Effector memory CD4-positive, alpha-beta T cell (primary cell): ENCODE results near the gene BRD1.
"Not testable (repeated sequence)": the region's sequence is repeated elsewhere in the genome, so short reads cannot be mapped to it uniquely, and the experiment has no call there.

ENCODE experiments used
- DNase-seq, 3 donors: peaks; one replicate each; pipeline ENCODE4 v3.0.0-alpha.2; 2020
- H3K27ac ChIP-seq: 2 replicates; pipeline ENCODE4 v1.7.0; 2013; ENCODE audit warnings: mild to moderate bottlenecking, low read length, moderate library complexity; ENCODE audit not compliant: insufficient read depth, poor library complexity, severe bottlenecking
- H3K27me3 ChIP-seq: replicated peaks from 2 replicates; pipeline ENCODE4 v1.7.0; 2013; ENCODE audit warnings: mild to moderate bottlenecking, low read length; ENCODE audit not compliant: insufficient read depth, control insufficient read depth, poor library complexity, severe bottlenecking
- H3K36me3 ChIP-seq: 2 replicates; pipeline ENCODE4 v1.7.0; 2013; ENCODE audit warnings: mild to moderate bottlenecking, low read length, moderate library complexity; ENCODE audit not compliant: control insufficient read depth, insufficient read depth
- H3K4me1 ChIP-seq: 2 replicates; pipeline ENCODE4 v1.7.0; 2013; ENCODE audit warnings: low read length, mild to moderate bottlenecking; ENCODE audit not compliant: control insufficient read depth, insufficient read depth, poor library complexity, severe bottlenecking
- H3K4me3 ChIP-seq: 2 replicates; pipeline ENCODE4 v1.7.0; 2013; ENCODE audit warnings: low read length, low read depth, mild to moderate bottlenecking; ENCODE audit not compliant: insufficient read depth, poor library complexity, severe bottlenecking
- H3K9me3 ChIP-seq: 2 replicates; pipeline ENCODE4 v1.7.0; 2013; ENCODE audit warnings: mild to moderate bottlenecking, low read length, moderate library complexity; ENCODE audit not compliant: control insufficient read depth

Gene BRD1

GRCh38 chr22:49762571-49762970 is 65.1 kb downstream of the BRD1 start:
- H3K4me3 ChIP-seq, H3K4me1 ChIP-seq, H3K36me3 ChIP-seq, H3K9me3 ChIP-seq, DNase-seq, H3K27me3 ChIP-seq, H3K27ac ChIP-seq: not testable (repeated sequence)

GRCh38 chr22:49761836-49762235 is 65.8 kb downstream of the BRD1 start:
- Histone ChIP-seq H3K27ac (no peak overlapping the region), H3K9me3 (no peaks in the 10 kb centered on the region), H3K4me3 (no peak overlapping the region), H3K36me3 (no peaks in the 10 kb centered on the region), H3K4me1 (no peaks in the 10 kb centered on the region), H3K27me3 (no peaks in the 10 kb centered on the region)
- no peak for DNase-seq

- H3K27me3 ChIP-seq, result no peaks in the 10 kb centered on the region
- no peak for DNase-seq
- H3K4me1 ChIP-seq, result no peaks in the 10 kb centered on the region
- no peak overlapping the region for H3K27ac ChIP-seq
- no peaks in the 10 kb centered on the region for H3K36me3 ChIP-seq
- H3K9me3 ChIP-seq, result no peaks in the 10 kb centered on the region
- H3K4me3 ChIP-seq, result no peak overlapping the region
Measured at GRCh38 chr22:49760630-49761571, 66.8 kb downstream of the BRD1 start.

GRCh38 chr22:49760280-49760629 is 67.4 kb downstream of the BRD1 start:
- Histone ChIP-seq H3K9me3 (no peaks in the 10 kb centered on the region), H3K4me1 (no peaks in the 10 kb centered on the region), H3K36me3 (no peaks in the 10 kb centered on the region), H3K27me3 (no peaks in the 10 kb centered on the region), H3K4me3 (no peak overlapping the region), H3K27ac (no peak overlapping the region)
- no peak for DNase-seq

- Histone ChIP-seq H3K27me3 (no peaks in the 10 kb centered on the region), H3K9me3 (no peaks in the 10 kb centered on the region), H3K4me3 (no peak overlapping the region), H3K27ac (no peak overlapping the region), H3K36me3 (no peaks in the 10 kb centered on the region), H3K4me1 (no peaks in the 10 kb centered on the region)
- no peak for DNase-seq
Measured at GRCh38 chr22:49756676-49757075, 71.0 kb downstream of the BRD1 start.

GRCh38 chr22:49756201-49756600 is 71.5 kb downstream of the BRD1 start:
- H3K9me3 ChIP-seq, result no peaks in the 10 kb centered on the region
- H3K4me3 ChIP-seq, result no peak overlapping the region
- no peaks in the 10 kb centered on the region for H3K36me3 ChIP-seq
- no peak overlapping the region for H3K27ac ChIP-seq
- H3K27me3 ChIP-seq, result no peaks in the 10 kb centered on the region
- no peaks in the 10 kb centered on the region for H3K4me1 ChIP-seq
- DNase-seq, result no peak

GRCh38 chr22:49755631-49756001 is 72.1 kb downstream of the BRD1 start:
- no peak overlapping the region for H3K27ac ChIP-seq
- H3K27me3 ChIP-seq, result no peaks in the 10 kb centered on the region
- H3K4me1 ChIP-seq, result no peaks in the 10 kb centered on the region
- H3K9me3 ChIP-seq, result no peaks in the 10 kb centered on the region
- H3K36me3 ChIP-seq, result no peaks in the 10 kb centered on the region
- no peak for DNase-seq
- no peak overlapping the region for H3K4me3 ChIP-seq

- no peak overlapping the region for H3K4me3 ChIP-seq
- H3K4me1 ChIP-seq, result no peaks in the 10 kb centered on the region
- no peaks in the 10 kb centered on the region for H3K27me3 ChIP-seq
- H3K9me3 ChIP-seq, result no peaks in the 10 kb centered on the region
- no peaks in the 10 kb centered on the region for H3K36me3 ChIP-seq
- DNase-seq, result no peak
- no peak overlapping the region for H3K27ac ChIP-seq
Measured at GRCh38 chr22:49754696-49755630, 72.7 kb downstream of the BRD1 start.

- no peak for DNase-seq
- Histone ChIP-seq H3K36me3 (no peaks in the 10 kb centered on the region), H3K4me1 (no peaks in the 10 kb centered on the region), H3K27ac (no peak overlapping the region), H3K27me3 (no peaks in the 10 kb centered on the region), H3K9me3 (no peaks in the 10 kb centered on the region), H3K4me3 (no peak overlapping the region)
Measured at GRCh38 chr22:49753961-49754695, 73.5 kb downstream of the BRD1 start.
